Smooth muscle cell of the brain vasculature (primary cell): ENCODE data around the gene ALPK3.

Experiments used
- DNase-seq: peaks from one replicate; pipeline ENCODE4 v3.0.0-alpha.2; 2012; ENCODE audit warnings: low read depth, low spot score

ALPK3 gene

DNA sequence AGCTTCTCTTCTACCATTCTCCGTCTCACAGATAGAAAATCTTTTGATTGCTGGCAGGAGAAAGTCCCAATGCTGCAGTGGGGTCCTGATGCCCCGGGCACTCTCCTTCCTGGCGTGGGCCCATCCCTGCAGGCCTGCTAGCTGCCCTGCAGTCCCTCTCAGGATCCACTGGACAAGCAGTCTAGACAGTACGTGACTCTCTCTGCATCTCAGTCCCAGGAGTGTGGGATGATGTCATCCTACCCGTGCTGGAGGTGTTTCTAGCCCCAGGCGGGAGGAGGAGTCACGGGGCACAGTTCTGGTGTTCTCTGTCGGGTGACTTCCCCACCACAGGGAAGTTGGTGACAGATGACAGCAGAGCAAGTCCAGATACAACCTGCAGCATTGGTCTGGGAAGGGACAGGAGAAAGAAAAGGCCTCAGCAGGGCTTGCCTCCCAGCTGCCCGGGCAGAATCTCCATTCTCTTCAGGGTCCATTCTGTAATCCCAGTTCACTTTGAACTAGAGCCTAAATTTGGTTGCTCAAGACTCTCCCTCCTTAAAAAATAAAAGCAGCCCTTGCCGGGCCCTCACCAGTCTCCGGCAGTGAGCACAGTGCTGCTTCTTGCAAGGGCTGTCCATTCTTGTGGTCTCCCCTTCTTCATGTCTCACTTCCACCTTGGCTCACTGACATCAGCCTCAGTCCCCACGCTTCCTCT, 97.9 kb downstream of the ALPK3 start:
- no peak for DNase-seq

DNA sequence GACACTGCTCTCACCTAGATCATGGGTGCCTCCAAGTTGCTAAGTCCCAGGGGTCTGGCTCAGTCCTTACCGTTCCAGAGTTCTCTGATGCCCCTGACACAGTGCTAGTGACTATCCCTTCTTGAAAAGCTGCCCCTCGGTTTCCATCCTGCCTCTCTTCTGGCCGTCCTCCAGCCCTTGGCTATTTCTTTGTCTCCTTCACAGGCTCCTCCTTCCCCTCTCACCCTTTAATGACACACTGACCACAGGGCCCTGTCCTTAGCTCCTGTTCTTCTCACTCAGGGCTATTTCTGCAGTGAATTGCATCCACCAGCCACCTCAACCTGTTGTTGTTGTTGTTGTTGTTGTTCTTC, 98.4 kb downstream of the ALPK3 start:
- no peak for DNase-seq

- DNase-seq = no peak
These were observed 100.3 kb downstream of the ALPK3 start for GRCh38 chr15:84917452-84917851.

DNA sequence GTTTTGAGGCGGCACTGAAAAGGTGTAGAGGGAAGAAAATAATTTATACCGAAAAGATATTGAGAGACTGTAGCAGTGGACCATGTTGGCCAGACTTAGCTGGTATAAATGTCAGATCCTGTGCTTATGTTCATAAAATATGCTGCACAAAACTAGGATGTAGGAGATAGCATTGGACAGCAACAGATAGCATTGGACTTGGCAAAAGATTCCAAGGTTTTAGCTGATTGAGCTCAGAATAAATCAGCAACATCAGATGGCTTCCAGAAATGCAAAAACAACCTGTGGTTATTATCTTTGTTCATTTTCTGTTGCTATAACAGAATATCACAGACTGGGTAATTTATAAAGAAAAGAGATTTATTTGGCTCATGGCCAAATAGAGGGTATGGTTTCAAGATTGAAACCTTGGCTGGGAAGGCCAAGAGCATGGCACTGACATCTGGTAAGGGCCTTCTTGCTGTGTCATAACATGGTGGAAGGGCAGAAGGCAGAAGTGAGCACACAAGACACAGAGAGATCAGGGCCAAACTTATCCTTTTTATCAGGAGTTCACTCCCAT, 102.0 kb downstream of the ALPK3 start:
- no peak for DNase-seq

DNA sequence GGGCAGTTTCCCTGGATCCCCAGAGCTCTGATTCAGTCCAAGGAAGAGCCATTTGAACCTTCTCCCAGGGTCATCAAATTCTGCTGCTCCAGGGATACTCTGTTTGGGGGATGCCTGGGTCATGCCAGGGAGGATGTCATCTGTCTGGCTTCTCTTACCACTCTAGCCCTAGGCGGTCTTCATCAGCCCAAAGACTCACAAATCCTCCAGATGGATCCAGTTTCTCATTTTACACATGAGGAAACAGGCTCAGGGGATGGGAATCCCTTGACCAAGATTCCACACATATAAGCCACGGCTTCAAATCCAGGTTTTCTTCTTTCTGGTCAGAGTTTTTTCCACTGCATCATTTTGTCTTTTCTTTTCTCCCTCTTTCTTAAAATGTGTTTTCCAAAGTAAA, 104.0 kb downstream of the ALPK3 start:
- DNase-seq = no peak

DNA sequence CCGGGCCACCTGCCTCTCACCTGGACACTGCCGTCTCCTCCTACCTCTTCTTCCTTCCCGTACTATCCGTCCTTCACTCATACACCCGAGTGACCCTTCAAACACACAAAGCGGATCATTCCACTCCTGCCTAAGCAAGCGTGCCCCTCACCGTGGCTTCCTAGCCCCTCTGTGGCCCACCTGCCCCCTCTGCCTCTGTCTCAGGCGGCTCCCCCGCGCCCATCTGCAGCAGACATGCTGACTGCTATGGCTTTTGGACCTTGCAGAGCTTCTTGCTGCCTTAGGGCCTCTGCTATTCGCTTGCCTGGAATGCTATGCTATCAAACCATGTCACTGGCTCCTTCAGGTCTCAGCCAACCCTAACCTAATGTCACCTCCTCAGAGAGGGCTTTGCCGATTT, 105.4 kb downstream of the ALPK3 start:
- DNase-seq = no peak
